Measurements from ENCODE around the gene FAAP24.
"Not testable (repeated sequence)": the region's sequence is repeated elsewhere in the genome, so short reads cannot be mapped to it uniquely, and the experiment has no call there.

The FAAP24 gene

GRCh38 chr19:33024398-33024797 is 52.4 kb downstream of the FAAP24 start:
- H3K36me3 ChIP-seq: no peaks in the 10 kb centered on the region; the same call in 1 of the 2 replicates
- TF ChIP-seq Cebpa-rat (IDR thresholded peaks at IDR 0.05): no peak
- H3K4me3 ChIP-seq: no peak overlapping the region
- no peaks in the 10 kb centered on the region for H4K20me1 ChIP-seq
- no peaks in the 10 kb centered on the region for H3K27me3 ChIP-seq
- H3K4me1 ChIP-seq: no peaks in the 10 kb centered on the region
- H3K27ac ChIP-seq: no peak overlapping the region
- no peak overlapping the region for H3K9ac ChIP-seq
- H3K9me3 ChIP-seq: peaks cover 13% of the 10 kb centered on the region
- H3K4me2 ChIP-seq: no peak overlapping the region

- H3K27me3 ChIP-seq, H3K36me3 ChIP-seq, H3K4me3 ChIP-seq, H3K9ac ChIP-seq, H3K4me2 ChIP-seq, H4K20me1 ChIP-seq, H3K4me1 ChIP-seq, H3K27ac ChIP-seq: not testable (repeated sequence)
- peaks cover 24% of the 10 kb centered on the region for H3K9me3 ChIP-seq
Measured at GRCh38 chr19:33025468-33026238, 53.6 kb downstream of the FAAP24 start.

GRCh38 chr19:33026602-33027001 is 54.6 kb downstream of the FAAP24 start:
- H3K9me3 ChIP-seq: peaks cover 24% of the 10 kb centered on the region
- H3K27me3 ChIP-seq, H3K36me3 ChIP-seq, H3K9ac ChIP-seq, H3K4me3 ChIP-seq, H3K27ac ChIP-seq, H4K20me1 ChIP-seq, H3K4me2 ChIP-seq, H3K4me1 ChIP-seq: not testable (repeated sequence)

Measured in BLaER1 (cell line).